NT2/D1 (cell line): ENCODE results near the gene TRAPPC2L.

ENCODE experiments used
- DNase-seq: peaks from one replicate; pipeline ENCODE4 v3.0.0-alpha.2; 2011; ENCODE audit warnings: low read depth, low spot score
- H3K27me3 ChIP-seq: 2 replicates; pipeline ENCODE4 v1.6.0; 2011; ENCODE audit warnings: mild to moderate bottlenecking; ENCODE audit not compliant: insufficient read length, insufficient read depth
- H3K36me3 ChIP-seq: 2 replicates; pipeline ENCODE4 v1.6.1; 2011; ENCODE audit warnings: mild to moderate bottlenecking, low read length, mixed read lengths; ENCODE audit not compliant: insufficient read depth, insufficient read length
- H3K4me1 ChIP-seq: 2 replicates; pipeline ENCODE4 v1.5.1; 2011; ENCODE audit not compliant: insufficient read depth, insufficient read length
- H3K4me3 ChIP-seq: 2 replicates; pipeline ENCODE4 v1.5.1; 2011; ENCODE audit warnings: low read depth; ENCODE audit not compliant: insufficient read length
- H3K9ac ChIP-seq: 2 replicates; pipeline ENCODE4 v1.6.0; 2011; ENCODE audit warnings: low read depth; ENCODE audit not compliant: insufficient read length
- H3K9me3 ChIP-seq: 2 replicates; pipeline ENCODE4 v1.5.1; 2011; ENCODE audit warnings: mild to moderate bottlenecking, low read length; ENCODE audit not compliant: insufficient read depth
- SUZ12 ChIP-seq: IDR thresholded peaks from 2 replicates; pipeline ENCODE4 v1.6.1; 2011; ENCODE audit not compliant: insufficient read length, insufficient read depth; ENCODE audit errors: extremely low read depth
- YY1 ChIP-seq: IDR thresholded peaks from 2 replicates; pipeline ENCODE4 v1.6.1; 2011; ENCODE audit not compliant: insufficient read length, insufficient read depth
- ZNF274 ChIP-seq: IDR thresholded peaks from 2 replicates; pipeline ENCODE4 v1.6.1; 2011; ENCODE audit warnings: mild to moderate bottlenecking, low read depth, low read length

TRAPPC2L gene

GRCh38 chr16:88875703-88876234 lies 18.8 kb downstream of the TRAPPC2L start:
- no peaks in the 10 kb centered on the region for H3K36me3 ChIP-seq
- no peaks in the 10 kb centered on the region for H3K27me3 ChIP-seq
- no peak for DNase-seq
- peaks cover 10% of the 10 kb centered on the region for H3K4me1 ChIP-seq
- no peak overlapping the region for H3K9ac ChIP-seq
- TF ChIP-seq SUZ12: no peak
- H3K9me3 ChIP-seq: no peaks in the 10 kb centered on the region
- H3K4me3 ChIP-seq: no peak overlapping the region

DNA sequence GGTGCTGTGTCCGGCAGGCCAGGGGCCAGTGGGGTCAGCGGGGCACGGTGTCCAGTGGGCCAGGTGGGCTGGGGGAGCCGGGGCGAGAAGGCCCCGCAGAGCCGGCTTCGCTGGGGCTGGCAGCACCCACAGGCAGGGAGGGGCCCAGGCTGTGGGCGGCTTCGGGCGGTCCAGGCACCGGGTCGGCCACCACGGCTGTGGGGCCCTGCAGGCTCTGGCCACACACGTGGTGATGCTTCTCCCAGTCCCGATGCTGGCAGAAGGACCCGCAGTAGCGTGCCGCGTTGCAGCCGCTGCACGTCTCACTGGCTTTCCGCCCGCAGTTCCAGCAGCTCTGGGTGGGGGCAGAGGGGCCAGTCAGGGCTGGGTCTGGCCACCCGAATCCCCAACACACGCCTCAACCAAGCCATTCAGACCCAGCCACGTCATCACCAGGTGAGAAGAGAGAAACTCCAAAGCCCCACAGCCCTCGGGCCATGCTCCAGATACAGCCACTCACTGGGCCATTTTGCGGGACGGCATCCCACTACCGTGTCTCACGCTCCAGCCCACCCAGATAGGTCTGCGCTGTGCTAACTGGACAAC lies 20.1 kb downstream of the TRAPPC2L start:
- H3K27me3 ChIP-seq: no peaks in the 10 kb centered on the region
- H3K4me1 ChIP-seq: peaks cover 19% of the 10 kb centered on the region
- no peak for DNase-seq
- no peak overlapping the region for H3K9ac ChIP-seq
- H3K36me3 ChIP-seq: no peaks in the 10 kb centered on the region
- H3K4me3 ChIP-seq: no peak overlapping the region
- no peak for TF ChIP-seq YY1
- no peak for TF ChIP-seq ZNF274
- TF ChIP-seq SUZ12: no peak
- no peaks in the 10 kb centered on the region for H3K9me3 ChIP-seq

DNA sequence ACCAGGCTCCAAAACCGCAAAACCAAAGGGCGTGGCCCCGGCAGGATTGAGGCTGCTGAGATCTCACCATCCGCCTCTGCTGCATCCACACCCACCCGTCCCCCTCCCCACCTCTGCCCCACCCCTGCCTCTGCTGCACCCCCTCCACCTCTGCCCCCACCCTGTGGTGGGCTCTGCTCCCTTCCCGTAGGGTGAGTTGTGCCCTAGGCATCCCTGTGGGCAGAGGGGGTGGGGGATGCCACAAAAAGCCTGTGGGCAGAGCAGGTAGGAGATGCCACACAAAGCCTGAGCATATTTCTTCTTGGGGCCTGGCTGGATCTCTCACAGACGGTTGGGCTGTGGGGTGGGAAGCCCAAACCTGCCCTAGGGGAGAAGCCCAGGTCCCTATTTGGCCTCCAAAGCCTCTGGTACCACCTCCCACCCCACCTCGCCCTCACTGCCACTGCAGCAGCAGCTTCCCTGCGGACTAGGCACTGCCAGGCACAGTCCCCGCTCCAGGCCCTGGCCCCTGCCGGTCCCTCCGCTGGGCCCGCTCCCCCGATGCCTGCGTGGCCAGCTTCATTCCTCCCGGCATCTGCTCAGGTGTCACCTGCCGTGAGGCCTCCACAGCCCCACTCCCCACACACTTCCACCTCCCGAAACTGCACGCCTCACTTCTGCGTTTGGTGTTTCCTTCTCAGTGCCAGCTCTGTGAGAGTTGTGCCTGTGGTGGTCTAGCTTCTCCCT lies 20.8 kb downstream of the TRAPPC2L start:
- no peaks in the 10 kb centered on the region for H3K36me3 ChIP-seq
- no peak overlapping the region for H3K4me3 ChIP-seq
- peaks cover 24% of the 10 kb centered on the region for H3K4me1 ChIP-seq
- TF ChIP-seq ZNF274 (no peak), SUZ12 (no peak), YY1 (no peak)
- H3K27me3 ChIP-seq: no peaks in the 10 kb centered on the region
- peak overlapping the region; percentile 3 for H3K9ac ChIP-seq
- no peak for DNase-seq
- no peaks in the 10 kb centered on the region for H3K9me3 ChIP-seq

DNA sequence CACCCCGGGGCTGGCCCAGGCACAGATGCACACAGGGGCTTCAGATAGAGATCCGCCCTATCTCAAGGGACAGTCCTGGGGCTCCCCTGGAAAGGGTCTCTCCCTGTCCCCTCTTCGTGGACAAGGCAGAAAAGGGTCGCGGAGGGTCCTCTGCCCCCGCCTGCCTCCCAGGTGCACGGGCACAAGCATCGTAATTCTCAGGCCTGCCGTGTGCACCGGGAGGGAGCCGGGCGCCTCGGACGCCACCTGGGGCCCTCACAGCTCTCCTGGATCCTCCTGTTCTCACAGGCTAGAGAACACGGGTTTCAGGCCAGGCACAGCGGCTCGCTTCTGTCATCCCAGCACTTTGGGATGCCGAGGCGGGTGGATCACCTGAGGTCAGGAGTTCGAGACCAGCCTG lies 21.4 kb downstream of the TRAPPC2L start:
- Histone ChIP-seq H3K27me3 (no peaks in the 10 kb centered on the region), H3K4me1 (peaks cover 24% of the 10 kb centered on the region), H3K4me3 (no peak overlapping the region), H3K9me3 (no peaks in the 10 kb centered on the region), H3K9ac (no peak overlapping the region), H3K36me3 (no peaks in the 10 kb centered on the region)
- no peak for DNase-seq
- TF ChIP-seq YY1: no peak
- TF ChIP-seq SUZ12: no peak
- no peak for TF ChIP-seq ZNF274

DNA sequence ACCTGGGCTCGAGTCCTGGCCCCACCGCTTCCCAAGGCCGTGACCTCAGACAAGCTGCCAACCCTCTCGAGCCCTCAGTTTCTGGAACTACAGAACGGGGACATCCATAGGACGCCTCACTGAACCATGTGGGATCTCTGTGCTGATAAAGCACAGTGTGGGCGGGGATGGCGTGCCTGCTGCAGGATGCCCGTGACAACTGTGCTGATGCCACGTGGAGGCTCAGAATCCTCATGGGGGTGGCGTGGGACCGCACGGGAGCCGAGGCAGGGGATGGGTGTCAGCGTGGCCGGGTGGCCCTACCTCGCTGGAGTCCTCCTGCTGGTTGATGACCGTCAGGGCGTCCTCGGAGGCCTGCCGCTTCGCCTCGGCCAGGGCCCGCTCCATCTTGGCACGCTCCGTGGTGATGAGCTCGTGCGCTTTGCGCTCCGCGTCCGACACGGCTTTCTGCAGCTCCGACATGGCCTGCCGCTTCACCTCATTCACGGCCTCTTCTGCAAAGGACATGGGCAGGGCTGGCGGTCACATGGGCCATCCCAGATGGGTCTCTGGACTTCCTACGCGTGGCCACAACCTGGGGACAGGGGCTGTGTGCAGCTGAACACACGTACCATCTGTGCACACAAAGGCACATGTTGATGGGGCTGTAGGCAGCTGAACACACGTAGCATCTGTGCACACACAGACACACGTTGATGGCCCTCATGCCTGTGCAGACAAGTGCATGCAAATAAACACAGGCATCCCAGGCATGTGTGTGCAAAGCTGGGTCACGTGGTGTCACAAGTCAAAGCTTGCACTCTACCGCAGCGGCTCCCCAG lies 22.2 kb downstream of the TRAPPC2L start:
- TF ChIP-seq SUZ12 (no peak), ZNF274 (no peak), YY1 (no peak)
- Histone ChIP-seq H3K4me3 (no peak overlapping the region), H3K9me3 (no peaks in the 10 kb centered on the region), H3K27me3 (no peaks in the 10 kb centered on the region), H3K36me3 (no peaks in the 10 kb centered on the region), H3K4me1 (peaks cover 24% of the 10 kb centered on the region), H3K9ac (no peak overlapping the region)
- DNase-seq: no peak

DNA sequence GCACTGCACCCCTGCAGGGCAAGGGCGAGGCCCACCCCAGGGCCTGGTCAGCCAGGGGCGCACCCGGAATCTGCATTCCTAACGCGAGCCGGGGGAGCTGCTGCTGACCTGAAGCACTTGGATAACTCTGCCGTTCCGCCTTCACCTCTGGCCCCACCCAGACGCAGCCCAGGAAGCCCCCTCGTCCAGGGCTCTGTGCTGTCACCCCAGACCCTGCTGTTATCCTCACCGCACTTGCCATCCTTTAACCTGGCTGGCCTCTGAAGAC lies 22.8 kb downstream of the TRAPPC2L start:
- peaks cover 24% of the 10 kb centered on the region for H3K4me1 ChIP-seq
- no peak overlapping the region for H3K4me3 ChIP-seq
- H3K9ac ChIP-seq: no peak overlapping the region
- H3K36me3 ChIP-seq: no peaks in the 10 kb centered on the region
- DNase-seq: no peak
- no peaks in the 10 kb centered on the region for H3K9me3 ChIP-seq
- no peaks in the 10 kb centered on the region for H3K27me3 ChIP-seq
- no peak for TF ChIP-seq SUZ12
- no peak for TF ChIP-seq ZNF274
- no peak for TF ChIP-seq YY1
